Measurements from ENCODE around the gene CBL. TPM values are rescaled to one million over a fixed set of nuclear protein-coding genes. Genes with fewer than 3 reads are reported as not detected.

The CBL gene
- total RNA-seq, 4 donors from 2014 or later, result 18.1 to 27.4 (median 22.2) TPM

GRCh38 chr11:119249671-119250010 is 43.5 kb downstream of the CBL start:
- TF ChIP-seq CTCF (IDR thresholded peaks at IDR 0.05; ENCODE audit: low read depth), result no peak

GRCh38 chr11:119251114-119251513 is 45.0 kb downstream of the CBL start:
- no peak for TF ChIP-seq CTCF (IDR thresholded peaks at IDR 0.05; ENCODE audit: low read depth)

- TF ChIP-seq CTCF (IDR thresholded peaks at IDR 0.05; ENCODE audit: low read depth), result no peak
Observed at GRCh38 chr11:119254239-119254638, 48.1 kb downstream of the CBL start.

GRCh38 chr11:119258180-119258579 is 52.0 kb downstream of the CBL start:
- no peak for TF ChIP-seq CTCF (IDR thresholded peaks at IDR 0.05; ENCODE audit: low read depth)

- TF ChIP-seq CTCF (IDR thresholded peaks at IDR 0.05; ENCODE audit: low read depth), result no peak
Observed at GRCh38 chr11:119258983-119259382, 52.8 kb downstream of the CBL start.

- TF ChIP-seq CTCF (IDR thresholded peaks at IDR 0.05; ENCODE audit: low read depth), result no peak
Observed at GRCh38 chr11:119262668-119263351, 56.7 kb downstream of the CBL start.

- TF ChIP-seq CTCF (IDR thresholded peaks at IDR 0.05; ENCODE audit: low read depth), result no peak
Observed at GRCh38 chr11:119263352-119263940, 57.3 kb downstream of the CBL start.
